Stimulated activated CD4-positive, alpha-beta T cell treated with anti-CD3 and anti-CD28 coated beads, Interleukin-12 subunit alpha, Interleukin-12 subunit beta, amount 100 ng/mL, for 24 hours (primary cell): ENCODE data around the gene RNF208.
A peak's percentile ranks its signal among the peaks of the same experiment; 100 is the strongest.
"Not testable (repeated sequence)": the region's sequence is repeated elsewhere in the genome, so short reads cannot be mapped to it uniquely, and the experiment has no call there.

Experiments used
- DNase-seq, 2 experiments: peaks; one replicate each; pipeline ENCODE4 v3.0.0-alpha.2; 2020; ENCODE audit warnings: low read depth in 2 of 2

Gene RNF208

DNA sequence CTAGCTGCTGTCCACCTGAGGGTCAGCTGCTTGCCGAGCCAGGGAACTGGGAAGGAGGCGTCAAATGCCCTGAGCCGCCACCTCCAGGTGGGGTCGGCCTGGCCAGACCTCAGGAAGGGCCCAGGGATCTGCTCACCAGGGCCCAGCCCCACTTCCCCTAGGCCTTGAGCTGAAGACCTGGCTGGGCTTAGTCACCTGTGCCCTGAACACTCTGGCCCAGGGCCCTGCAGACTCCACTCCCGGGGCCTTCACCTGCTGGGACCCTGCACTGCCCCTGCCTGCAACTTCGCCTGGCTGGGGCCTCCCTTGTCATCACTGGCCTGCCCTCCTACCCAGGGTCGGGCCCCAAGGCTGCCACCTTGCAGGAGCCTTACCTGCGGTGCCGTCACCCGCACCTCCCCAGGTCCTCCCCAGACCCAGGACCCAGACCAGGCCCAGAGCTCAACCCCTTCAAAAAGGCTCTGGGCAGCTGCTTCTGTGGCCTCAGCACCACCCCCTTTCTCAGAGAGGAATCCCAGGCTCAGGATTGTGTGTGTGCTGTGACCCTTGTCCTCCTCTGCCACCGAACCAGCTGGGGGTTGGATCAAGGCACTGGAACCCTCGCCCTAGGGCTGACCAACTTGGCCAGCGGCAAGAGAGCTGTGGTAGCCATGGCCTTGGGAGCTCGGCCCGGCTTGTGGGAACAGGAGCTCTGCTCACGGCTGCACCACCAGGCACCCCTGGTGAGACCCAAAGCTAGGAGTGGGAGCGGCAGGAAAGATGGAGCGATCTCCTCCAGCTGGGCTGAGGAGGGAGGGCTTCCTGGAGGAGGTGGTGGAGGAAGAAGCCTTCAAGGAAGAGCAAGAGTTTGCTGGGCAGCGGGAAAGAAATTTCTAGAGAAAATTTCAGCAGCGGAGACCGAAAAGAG lies 31.9 kb upstream of the RNF208 start:
- no peak for DNase-seq

GRCh38 chr9:137252555-137253506 lies 30.8 kb upstream of the RNF208 start:
- no peak for DNase-seq

DNA sequence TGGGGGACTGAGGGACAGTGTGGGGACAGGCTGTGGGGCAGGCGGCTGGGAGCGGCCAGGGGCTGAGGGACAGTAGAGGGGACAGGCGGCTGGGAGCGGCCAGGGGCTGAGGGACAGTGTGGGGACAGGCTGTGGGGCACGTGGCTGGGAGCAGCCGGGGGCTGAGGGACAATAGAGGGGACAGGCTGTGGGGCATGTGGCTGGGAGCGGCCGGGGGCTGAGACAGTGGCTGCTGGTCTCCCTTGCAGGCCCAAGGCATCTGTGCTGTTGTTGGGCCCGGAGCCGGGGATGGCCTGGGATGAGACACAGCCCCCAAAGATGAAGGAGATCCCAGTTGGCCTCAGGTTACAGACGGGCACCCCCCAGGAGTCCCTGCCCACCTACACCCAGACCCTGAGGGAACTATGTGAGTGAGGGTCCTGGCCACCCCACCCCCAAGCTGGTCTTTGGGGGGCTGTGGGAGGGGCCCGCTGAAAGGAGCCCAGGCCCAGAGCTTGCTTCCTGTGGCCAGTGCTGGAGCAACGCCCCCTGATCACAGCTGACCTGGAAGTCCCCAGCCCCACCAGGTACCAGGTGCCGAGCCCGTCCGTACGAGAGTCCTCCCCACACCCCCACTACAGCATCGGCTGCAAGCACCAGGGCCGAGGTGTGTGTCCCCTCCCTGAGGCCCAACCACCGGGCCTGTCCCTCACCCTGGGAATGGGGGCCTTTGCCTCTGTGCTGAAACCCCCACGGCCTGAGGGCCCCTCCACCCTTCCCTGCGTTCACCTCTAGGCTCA lies 29.6 kb upstream of the RNF208 start:
- DNase-seq, result no peak

- no peak for DNase-seq
Measured at GRCh38 chr9:137251194-137251461, 29.1 kb upstream of the RNF208 start, which contains the start of gene STPG3. STPG3 (plus strand) TSS chr9:137251286; CDS start chr9:137251287, 1 bp downstream.

- no peak for DNase-seq
Measured at GRCh38 chr9:137250329-137251193, 28.5 kb upstream of the RNF208 start.

DNA sequence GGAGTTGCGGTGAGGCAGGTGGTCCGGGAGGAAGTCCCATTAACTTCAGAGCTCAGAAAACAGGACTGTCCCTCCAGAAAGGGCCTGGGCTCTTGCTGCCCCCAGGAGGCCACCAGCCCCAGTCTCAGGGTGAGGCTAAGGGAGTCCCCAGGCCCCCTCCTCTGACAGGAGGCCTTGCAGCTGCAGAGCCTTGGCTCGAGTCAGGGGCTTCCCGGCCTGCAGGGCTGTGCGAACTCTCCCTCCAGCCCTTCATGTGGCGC lies 25.8 kb upstream of the RNF208 start:
- no peak for DNase-seq

GRCh38 chr9:137247135-137247915 lies 25.3 kb upstream of the RNF208 start:
- DNase-seq, result no peak

DNA sequence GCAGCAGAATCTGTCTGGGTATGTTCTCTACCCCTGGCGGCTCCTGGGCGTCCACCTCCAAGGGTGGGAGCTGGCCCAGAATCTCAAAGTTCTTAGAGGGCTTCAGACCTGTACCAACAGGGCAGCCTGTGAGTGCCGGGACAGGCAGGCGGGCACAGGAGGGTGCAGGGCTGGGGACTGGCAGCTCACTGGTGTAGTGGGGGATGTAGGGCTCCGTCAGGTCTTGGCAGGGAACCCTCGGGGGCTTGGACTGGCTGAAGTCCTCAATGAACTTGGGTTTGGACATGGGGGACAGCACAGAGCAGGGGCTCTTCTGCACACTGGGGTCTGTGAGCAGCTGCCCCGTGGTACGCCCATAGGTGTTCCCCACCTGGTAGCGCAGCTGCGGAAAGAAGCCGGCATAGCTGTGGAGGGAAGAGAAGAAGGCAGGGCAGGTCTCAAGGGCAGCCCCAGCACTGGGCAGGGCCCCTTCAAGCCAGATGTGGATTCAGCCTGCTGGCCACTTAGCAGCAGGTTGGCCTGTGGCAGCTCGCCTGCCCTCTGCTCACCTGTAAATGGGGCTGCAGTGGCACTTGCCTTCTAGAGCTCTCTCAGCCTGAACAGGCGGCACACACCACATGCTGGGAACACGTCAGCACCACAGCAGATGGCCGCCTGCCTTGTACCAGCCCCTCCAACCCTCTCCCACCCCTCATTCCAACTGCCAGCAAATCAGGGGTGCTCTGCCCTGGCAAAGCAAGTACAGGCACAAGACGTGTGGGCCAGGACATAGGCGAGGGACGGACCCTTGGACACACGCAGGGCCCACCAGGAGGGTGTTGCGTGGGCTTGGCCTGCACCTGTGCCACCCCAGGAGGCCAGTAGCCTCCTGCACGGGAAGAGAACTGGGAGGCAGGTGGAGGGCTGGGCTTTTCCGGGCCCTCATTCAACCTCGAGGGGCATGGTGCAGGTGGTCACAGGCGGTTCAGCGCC lies 23.7 kb upstream of the RNF208 start:
- DNase-seq, result no peak

GRCh38 chr9:137244486-137245449 lies 22.7 kb upstream of the RNF208 start:
- DNase-seq, result no peak

- DNase-seq, result no peak
Measured at GRCh38 chr9:137243626-137244485, 21.8 kb upstream of the RNF208 start.

DNA sequence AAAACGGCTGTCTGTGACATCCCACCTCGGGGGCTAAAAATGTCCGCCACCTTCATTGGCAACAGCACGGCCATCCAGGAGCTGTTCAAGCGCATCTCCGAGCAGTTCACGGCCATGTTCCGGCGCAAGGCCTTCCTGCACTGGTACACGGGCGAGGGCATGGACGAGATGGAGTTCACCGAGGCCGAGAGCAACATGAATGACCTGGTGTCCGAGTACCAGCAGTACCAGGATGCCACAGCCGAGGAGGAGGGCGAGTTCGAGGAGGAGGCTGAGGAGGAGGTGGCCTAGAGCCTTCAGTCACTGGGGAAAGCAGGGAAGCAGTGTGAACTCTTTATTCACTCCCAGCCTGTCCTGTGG lies 21.2 kb upstream of the RNF208 start:
- DNase-seq, result not testable (repeated sequence)

- DNase-seq, result no peak
Measured at GRCh38 chr9:137242269-137243203, 20.5 kb upstream of the RNF208 start.

- peak; percentile 32 to 41 for DNase-seq
Measured at GRCh38 chr9:137241490-137242268, 19.6 kb upstream of the RNF208 start.

DNA sequence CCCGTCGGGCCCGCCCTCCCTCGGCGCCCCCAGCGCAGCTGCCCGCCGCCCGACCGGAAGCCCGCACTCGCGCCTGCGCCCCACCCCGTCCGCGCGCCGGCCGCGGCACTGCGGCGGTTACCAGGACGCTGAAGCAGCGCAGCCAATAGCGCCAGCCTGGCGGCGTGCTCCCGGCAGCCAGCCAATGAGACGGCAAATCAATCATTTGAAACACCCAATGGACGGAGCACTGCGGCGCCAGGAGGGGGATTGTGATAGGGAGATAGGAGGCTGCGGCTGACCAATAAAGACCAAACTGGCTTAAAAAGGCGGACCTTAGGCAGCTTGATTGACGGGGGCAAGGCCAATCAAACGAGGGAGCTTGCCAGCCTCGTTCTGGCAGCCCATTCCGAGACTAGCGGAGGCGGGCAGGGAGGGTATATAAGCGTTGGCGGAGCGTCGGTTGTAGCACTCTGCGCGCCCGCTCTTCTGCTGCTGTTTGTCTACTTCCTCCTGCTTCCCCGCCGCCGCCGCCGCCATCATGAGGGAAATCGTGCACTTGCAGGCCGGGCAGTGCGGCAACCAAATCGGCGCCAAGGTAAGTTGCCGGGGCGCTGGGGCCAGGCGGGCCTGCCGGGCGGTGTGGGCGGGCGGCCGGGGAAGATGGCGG lies 18.9 kb upstream of the RNF208 start, which contains the start of gene TUBB4B:
TUBB4B (plus strand) TSS at position 447 of the 649 bp plus-strand sequence; CDS start at position 521, 74 bp downstream.
- DNase-seq, result peak; percentile 93 to 96
